Measurements from ENCODE around the gene FN1.
A peak's percentile ranks its signal among the peaks of the same experiment; 100 is the strongest.

The FN1 gene

DNA sequence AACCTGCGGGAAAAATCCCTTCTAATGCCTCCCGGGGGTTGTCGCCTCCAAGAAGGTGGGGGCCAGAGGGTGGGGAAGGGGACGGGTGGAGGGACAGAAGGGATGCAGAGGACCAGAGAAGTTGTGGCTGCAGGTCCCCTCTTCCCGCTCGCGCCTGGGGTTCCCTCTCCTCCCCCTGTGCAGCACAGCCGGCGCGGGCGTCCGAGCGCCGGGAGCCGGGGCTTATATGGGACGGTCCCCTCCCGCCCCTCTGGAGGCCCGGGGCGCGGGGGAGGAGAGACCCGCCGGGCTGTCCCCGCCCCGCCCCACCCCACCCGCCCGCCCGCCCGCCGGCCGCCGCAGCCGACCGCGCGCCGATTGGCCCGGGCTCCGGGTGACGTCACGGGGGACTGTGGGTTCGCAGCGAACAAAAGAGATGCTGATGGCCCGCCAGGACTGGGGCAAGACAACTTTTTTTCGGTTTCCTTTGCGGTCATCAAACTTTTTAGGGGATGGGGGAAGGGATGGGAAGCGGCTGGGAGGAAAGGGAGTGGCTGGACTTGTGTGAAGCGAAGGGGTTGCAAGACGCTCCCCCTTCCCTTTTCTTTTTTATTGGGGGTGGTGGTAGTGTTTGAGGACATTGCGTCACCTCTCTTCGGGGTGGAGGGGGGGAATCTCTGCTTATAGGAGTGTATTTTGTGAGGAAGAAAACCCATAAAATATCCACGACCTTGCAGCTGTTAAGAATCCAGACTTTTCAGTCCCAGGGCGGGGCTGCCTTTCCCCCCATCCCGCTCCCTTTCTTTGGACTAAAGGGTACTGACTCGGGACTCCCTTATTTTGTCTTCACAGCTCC is at the start of gene FN1 (continued):
- TF ChIP-seq, protein P1, sequence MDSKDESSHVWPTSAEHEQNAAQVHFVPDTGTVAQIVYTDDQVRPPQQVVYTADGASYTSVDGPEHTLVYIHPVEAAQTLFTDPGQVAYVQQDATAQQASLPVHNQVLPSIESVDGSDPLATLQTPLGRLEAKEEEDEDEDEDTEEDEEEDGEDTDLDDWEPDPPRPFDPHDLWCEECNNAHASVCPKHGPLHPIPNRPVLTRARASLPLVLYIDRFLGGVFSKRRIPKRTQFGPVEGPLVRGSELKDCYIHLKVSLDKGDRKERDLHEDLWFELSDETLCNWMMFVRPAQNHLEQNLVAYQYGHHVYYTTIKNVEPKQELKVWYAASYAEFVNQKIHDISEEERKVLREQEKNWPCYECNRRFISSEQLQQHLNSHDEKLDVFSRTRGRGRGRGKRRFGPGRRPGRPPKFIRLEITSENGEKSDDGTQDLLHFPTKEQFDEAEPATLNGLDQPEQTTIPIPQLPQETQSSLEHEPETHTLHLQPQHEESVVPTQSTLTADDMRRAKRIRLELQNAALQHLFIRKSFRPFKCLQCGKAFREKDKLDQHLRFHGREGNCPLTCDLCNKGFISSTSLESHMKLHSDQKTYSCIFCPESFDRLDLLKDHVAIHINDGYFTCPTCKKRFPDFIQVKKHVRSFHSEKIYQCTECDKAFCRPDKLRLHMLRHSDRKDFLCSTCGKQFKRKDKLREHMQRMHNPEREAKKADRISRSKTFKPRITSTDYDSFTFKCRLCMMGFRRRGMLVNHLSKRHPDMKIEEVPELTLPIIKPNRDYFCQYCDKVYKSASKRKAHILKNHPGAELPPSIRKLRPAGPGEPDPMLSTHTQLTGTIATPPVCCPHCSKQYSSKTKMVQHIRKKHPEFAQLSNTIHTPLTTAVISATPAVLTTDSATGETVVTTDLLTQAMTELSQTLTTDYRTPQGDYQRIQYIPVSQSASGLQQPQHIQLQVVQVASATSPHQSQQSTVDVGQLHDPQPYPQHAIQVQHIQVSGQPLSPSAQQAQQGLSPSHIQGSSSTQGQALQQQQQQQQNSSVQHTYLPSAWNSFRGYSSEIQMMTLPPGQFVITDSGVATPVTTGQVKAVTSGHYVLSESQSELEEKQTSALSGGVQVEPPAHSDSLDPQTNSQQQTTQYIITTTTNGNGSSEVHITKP (tag by site-specific recombination; IDR thresholded peaks at IDR 0.05): peak; percentile 96
- TF ChIP-seq ZNF292 (tag by site-specific recombination; IDR thresholded peaks at IDR 0.05; ENCODE audit: borderline replicate concordance, low read depth) (no peak), GFI1B (tag by site-specific recombination; IDR thresholded peaks at IDR 0.05) (0 out of 2 replicates have a peak, but pooled peaks have one; percentile 28), ZNF350 (tag by site-specific recombination; IDR thresholded peaks at IDR 0.05) (no peak), ZNF211 (tag by site-specific recombination; IDR thresholded peaks at IDR 0.05; ENCODE audit: low read depth) (no peak), ZNF335 (tag by site-specific recombination; conservative IDR thresholded peaks at IDR 0.05) (peak; percentile 70), ZBTB48 (tag by site-specific recombination; IDR thresholded peaks at IDR 0.05) (peak; percentile 23; the same call in 1 of the 2 replicates), ZNF560 (tag by site-specific recombination; IDR thresholded peaks at IDR 0.05; ENCODE audit: borderline replicate concordance) (no peak), ZNF37A (tag by site-specific recombination; IDR thresholded peaks at IDR 0.05) (no peak), TRIM28 (IDR thresholded peaks at IDR 0.05; ENCODE audit: borderline replicate concordance, low read length) (no peak), SP3 (tag by site-specific recombination; IDR thresholded peaks at IDR 0.05) (0 out of 2 replicates have a peak, but pooled peaks have one; percentile 35), ZNF501 (tag by site-specific recombination; IDR thresholded peaks at IDR 0.05) (0 out of 2 replicates have a peak, but pooled peaks have one; percentile 17), ZNF341 (tag by site-specific recombination; IDR thresholded peaks at IDR 0.05; ENCODE audit: low read depth) (peak; percentile 88), ZNF571 (tag by site-specific recombination; IDR thresholded peaks at IDR 0.05) (no peak), HOXA7 (CRISPR knock-in tag; IDR thresholded peaks at IDR 0.05; ENCODE audit: borderline replicate concordance) (no peak), ZFP69B (tag by site-specific recombination; IDR thresholded peaks at IDR 0.05) (0 out of 2 replicates have a peak, but pooled peaks have one; percentile 43), ZEB2 (tag by site-specific recombination; IDR thresholded peaks at IDR 0.05) (0 out of 2 replicates have a peak, but pooled peaks have one; percentile 49), ZBTB17 (tag by site-specific recombination; IDR thresholded peaks at IDR 0.05) (no peak; the same call in 1 of the 2 replicates), ZNF404 (tag by site-specific recombination; IDR thresholded peaks at IDR 0.05) (no peak), ZNF112 (tag by site-specific recombination; IDR thresholded peaks at IDR 0.05) (no peak), ZNF10 (tag by site-specific recombination; IDR thresholded peaks at IDR 0.05) (no peak), IKZF3 (tag by site-specific recombination; IDR thresholded peaks at IDR 0.05) (peak; percentile 26; the same call in 1 of the 2 replicates), KLF1 (tag by site-specific recombination; IDR thresholded peaks at IDR 0.05) (0 out of 2 replicates have a peak, but pooled peaks have one; percentile 6)
- TF ChIP-seq, protein P2, sequence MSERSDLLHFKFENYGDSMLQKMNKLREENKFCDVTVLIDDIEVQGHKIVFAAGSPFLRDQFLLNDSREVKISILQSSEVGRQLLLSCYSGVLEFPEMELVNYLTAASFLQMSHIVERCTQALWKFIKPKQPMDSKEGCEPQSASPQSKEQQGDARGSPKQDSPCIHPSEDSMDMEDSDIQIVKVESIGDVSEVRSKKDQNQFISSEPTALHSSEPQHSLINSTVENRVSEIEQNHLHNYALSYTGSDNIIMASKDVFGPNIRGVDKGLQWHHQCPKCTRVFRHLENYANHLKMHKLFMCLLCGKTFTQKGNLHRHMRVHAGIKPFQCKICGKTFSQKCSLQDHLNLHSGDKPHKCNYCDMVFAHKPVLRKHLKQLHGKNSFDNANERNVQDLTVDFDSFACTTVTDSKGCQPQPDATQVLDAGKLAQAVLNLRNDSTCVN (tag by site-specific recombination; optimal IDR thresholded peaks at IDR 0.05): peak; percentile 40
- TF ChIP-seq, protein P3, sequence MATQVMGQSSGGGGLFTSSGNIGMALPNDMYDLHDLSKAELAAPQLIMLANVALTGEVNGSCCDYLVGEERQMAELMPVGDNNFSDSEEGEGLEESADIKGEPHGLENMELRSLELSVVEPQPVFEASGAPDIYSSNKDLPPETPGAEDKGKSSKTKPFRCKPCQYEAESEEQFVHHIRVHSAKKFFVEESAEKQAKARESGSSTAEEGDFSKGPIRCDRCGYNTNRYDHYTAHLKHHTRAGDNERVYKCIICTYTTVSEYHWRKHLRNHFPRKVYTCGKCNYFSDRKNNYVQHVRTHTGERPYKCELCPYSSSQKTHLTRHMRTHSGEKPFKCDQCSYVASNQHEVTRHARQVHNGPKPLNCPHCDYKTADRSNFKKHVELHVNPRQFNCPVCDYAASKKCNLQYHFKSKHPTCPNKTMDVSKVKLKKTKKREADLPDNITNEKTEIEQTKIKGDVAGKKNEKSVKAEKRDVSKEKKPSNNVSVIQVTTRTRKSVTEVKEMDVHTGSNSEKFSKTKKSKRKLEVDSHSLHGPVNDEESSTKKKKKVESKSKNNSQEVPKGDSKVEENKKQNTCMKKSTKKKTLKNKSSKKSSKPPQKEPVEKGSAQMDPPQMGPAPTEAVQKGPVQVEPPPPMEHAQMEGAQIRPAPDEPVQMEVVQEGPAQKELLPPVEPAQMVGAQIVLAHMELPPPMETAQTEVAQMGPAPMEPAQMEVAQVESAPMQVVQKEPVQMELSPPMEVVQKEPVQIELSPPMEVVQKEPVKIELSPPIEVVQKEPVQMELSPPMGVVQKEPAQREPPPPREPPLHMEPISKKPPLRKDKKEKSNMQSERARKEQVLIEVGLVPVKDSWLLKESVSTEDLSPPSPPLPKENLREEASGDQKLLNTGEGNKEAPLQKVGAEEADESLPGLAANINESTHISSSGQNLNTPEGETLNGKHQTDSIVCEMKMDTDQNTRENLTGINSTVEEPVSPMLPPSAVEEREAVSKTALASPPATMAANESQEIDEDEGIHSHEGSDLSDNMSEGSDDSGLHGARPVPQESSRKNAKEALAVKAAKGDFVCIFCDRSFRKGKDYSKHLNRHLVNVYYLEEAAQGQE (tag by site-specific recombination; IDR thresholded peaks at IDR 0.05): no peak
- TF ChIP-seq, protein P4, sequence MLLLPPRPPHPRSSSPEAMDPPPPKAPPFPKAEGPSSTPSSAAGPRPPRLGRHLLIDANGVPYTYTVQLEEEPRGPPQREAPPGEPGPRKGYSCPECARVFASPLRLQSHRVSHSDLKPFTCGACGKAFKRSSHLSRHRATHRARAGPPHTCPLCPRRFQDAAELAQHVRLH (tag by site-specific recombination; IDR thresholded peaks at IDR 0.05): no peak
- TF ChIP-seq, protein P5, sequence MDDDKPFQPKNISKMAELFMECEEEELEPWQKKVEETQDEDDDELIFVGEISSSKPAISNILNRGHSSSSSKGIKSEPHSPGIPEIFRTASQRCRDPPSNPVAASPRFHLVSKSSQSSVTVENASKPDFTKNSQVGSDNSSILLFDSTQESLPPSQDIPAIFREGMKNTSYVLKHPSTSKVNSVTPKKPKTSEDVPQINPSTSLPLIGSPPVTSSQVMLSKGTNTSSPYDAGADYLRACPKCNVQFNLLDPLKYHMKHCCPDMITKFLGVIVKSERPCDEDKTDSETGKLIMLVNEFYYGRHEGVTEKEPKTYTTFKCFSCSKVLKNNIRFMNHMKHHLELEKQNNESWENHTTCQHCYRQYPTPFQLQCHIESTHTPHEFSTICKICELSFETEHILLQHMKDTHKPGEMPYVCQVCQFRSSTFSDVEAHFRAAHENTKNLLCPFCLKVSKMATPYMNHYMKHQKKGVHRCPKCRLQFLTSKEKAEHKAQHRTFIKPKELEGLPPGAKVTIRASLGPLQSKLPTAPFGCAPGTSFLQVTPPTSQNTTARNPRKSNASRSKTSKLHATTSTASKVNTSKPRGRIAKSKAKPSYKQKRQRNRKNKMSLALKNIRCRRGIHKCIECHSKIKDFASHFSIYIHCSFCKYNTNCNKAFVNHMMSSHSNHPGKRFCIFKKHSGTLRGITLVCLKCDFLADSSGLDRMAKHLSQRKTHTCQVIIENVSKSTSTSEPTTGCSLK (tag by site-specific recombination; IDR thresholded peaks at IDR 0.05): no peak
